Lung (tissue), 12 donors: Measurements from ENCODE around the gene DRGX. TPM values are rescaled to one million over a fixed set of nuclear protein-coding genes. Genes with fewer than 3 reads are reported as not detected.

ENCODE experiments used
- ATAC-seq: fragments of 200-7000 bp; cut with Tn5 transposase; one replicate; pipeline ENCODE4 v1.9.1; 2020; ENCODE audit warnings: moderate number of reproducible peaks; ENCODE audit not compliant: insufficient read depth, low FRiP score
- DNase-seq, 3 donors: peaks; one replicate each; pipeline ENCODE4 v3.0.0-alpha.2; 2013 to 2017
- H3K27ac ChIP-seq, 2 donors: one replicate each; pipeline ENCODE4 v1.5.1; 2013; ENCODE audit warnings: mild to moderate bottlenecking in 2 of 2, moderate library complexity in 2 of 2, control low read depth in 1 of 2, inconsistent platforms in 1 of 2, low read depth in 1 of 2, low read length in 1 of 2
- H3K27me3 ChIP-seq, 3 donors: one replicate each; pipeline ENCODE4 v1.5.1; 2013; ENCODE audit warnings: low read length in 2 of 3; ENCODE audit not compliant: control insufficient read depth in 3 of 3, insufficient read depth in 3 of 3
- H3K36me3 ChIP-seq, 4 donors: one replicate each; pipeline ENCODE4 v1.5.1; 2013; ENCODE audit warnings: low read length in 4 of 4, mild to moderate bottlenecking in 1 of 4, moderate library complexity in 1 of 4; ENCODE audit not compliant: control insufficient read depth in 4 of 4, insufficient read depth in 4 of 4
- H3K4me1 ChIP-seq, 5 donors: one replicate each; pipeline ENCODE4 v1.5.1; 2013; ENCODE audit warnings: low read length in 5 of 5, mild to moderate bottlenecking in 2 of 5, moderate library complexity in 1 of 5; ENCODE audit not compliant: control insufficient read depth in 5 of 5, insufficient read depth in 5 of 5
- H3K4me3 ChIP-seq: one replicate; pipeline ENCODE4 v1.5.1; 2013; ENCODE audit warnings: mild to moderate bottlenecking, control low read depth, moderate library complexity
- H3K9ac ChIP-seq, 2 donors: one replicate each; pipeline ENCODE4 v1.5.1; 2013; ENCODE audit warnings: low read length in 2 of 2, control low read depth in 1 of 2; ENCODE audit not compliant: insufficient read depth in 1 of 2
- H3K9me3 ChIP-seq, 4 donors: one replicate each; pipeline ENCODE4 v1.5.1; 2013; ENCODE audit warnings: low read length in 3 of 4, mild to moderate bottlenecking in 1 of 4, moderate library complexity in 1 of 4; ENCODE audit not compliant: control insufficient read depth in 4 of 4, insufficient read depth in 3 of 4
- CTCF ChIP-seq: IDR thresholded peaks from 2 replicates; pipeline ENCODE4 v1.5.1; 2012; ENCODE audit warnings: mild to moderate bottlenecking; ENCODE audit errors: control extremely low read depth, extremely low read depth
- WGBS, 2 donors: extraction: QIAGEN DNeasy Blood & Tissue Kit; methylation state at CpG; one replicate each; pipeline ENCODE4 v1.1.7; 2013; 5-methylcytosine and 5-hydroxymethylcytosine counted together
- polyA plus RNA-seq, 2 donors: library from polyadenylated mRNA; stranded (reverse); fragments of 200-250 nt; gene quantifications; one replicate each; pipeline ENCODE4 v1.2.1, GENCODE V29; 2013
- total RNA-seq, 2 donors: library from RNA; depleted of rRNA in 1 of 2; stranded (reverse); fragments of >200 nt in 1 of 2; gene quantifications; one replicate each; pipeline ENCODE4 v1.2.1, GENCODE V29; 2014 to 2021
- donor health status: control.
- donor health status: control.
- donor health status: Bipolar disorder and iron deficiency.
- donor health status: healthy.
- donor health status: DM: yes; HTN: yes; CAD: no.

The DRGX gene
- total and polyA plus RNA-seq, 4 donors, result 0.10 TPM; not detected in 3

GRCh38 chr10:49394933-49395740 lies 752 bp downstream of the DRGX start:
- 4 to 5% methylated on average over 47 to 62 of the region's 62 CpGs for WGBS, 2 donors
- no peak overlapping the region for H3K9ac ChIP-seq
- ATAC-seq, result no peak
- no peak for TF ChIP-seq CTCF
- no peak overlapping the region for H3K27ac ChIP-seq
- H3K36me3 ChIP-seq, result no peaks in the 10 kb centered on the region
- H3K9me3 ChIP-seq, result peaks cover 0 to 2% (median 0%) of the 10 kb centered on the region in 4 donors
- peaks cover 14 to 92% (median 77%) of the 10 kb centered on the region in 3 donors for H3K27me3 ChIP-seq
- DNase-seq, result no peak
- no peak overlapping the region for H3K4me3 ChIP-seq
- H3K4me1 ChIP-seq, result peaks cover 0 to 17% (median 4%) of the 10 kb centered on the region in 5 donors

DNA sequence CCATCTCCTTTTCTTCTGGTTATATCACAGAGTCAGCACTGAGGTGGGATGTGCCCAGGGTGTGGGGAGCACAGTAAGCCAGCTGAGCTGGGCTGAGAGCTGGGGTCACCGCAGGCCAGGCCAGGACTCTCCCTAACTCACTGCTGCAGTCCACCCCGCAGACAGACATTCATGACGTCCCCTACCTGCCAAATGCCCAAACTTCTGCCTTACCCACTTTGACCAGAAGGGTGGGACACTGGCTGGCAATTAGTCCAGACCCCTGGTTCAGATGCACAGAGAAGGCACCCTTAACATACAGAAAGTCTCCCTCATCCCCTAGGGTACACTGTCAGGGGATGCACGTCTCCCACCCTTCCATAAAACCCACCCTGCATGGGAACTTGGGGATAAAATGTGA lies 2.1 kb downstream of the DRGX start:
- WGBS, 2 donors, result 42 to 43% methylated on average over 4 of the region's 4 CpGs
- H3K9ac ChIP-seq, result no peak overlapping the region
- H3K9me3 ChIP-seq, result peaks cover 0 to 2% (median 0%) of the 10 kb centered on the region in 4 donors
- DNase-seq, result no peak
- H3K4me3 ChIP-seq, result no peak overlapping the region
- TF ChIP-seq CTCF, result no peak
- no peak for ATAC-seq
- no peak overlapping the region for H3K27ac ChIP-seq
- peaks cover 14 to 83% (median 65%) of the 10 kb centered on the region in 3 donors for H3K27me3 ChIP-seq
- no peaks in the 10 kb centered on the region for H3K36me3 ChIP-seq
- peaks cover 0 to 17% (median 4%) of the 10 kb centered on the region in 5 donors for H3K4me1 ChIP-seq

DNA sequence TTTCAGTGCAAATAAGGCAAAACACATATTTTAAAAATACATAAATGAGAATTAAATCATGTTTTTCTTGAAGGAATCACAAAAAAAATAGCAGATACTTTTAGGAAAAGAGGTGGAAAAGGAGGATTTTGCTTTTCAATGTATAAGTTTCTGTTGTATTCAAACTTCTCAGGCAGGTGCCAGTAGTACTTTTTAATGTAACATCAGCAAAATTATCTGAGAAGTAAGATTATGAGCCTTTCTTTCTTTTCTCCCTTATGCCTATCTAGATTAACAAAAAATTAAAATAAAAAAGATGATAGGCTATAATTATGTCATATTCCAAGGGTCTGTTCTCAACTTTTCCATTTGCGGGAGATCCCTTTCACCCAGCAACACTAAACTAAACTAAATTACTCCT lies 2.6 kb downstream of the DRGX start:
- WGBS, 2 donors, result 92% methylated on average over 1 of the region's 1 CpG

More for the DNA sequence above, 2.6 kb downstream of the DRGX start:
- Histone ChIP-seq H3K27ac (no peak overlapping the region), H3K27me3 (peaks cover 14 to 83% (median 63%) of the 10 kb centered on the region in 3 donors), H3K4me3 (no peak overlapping the region), H3K9ac (no peak overlapping the region), H3K9me3 (peaks cover 0 to 2% (median 0%) of the 10 kb centered on the region in 4 donors), H3K36me3 (no peaks in the 10 kb centered on the region), H3K4me1 (peaks cover 0 to 15% (median under 1%) of the 10 kb centered on the region in 5 donors)
- no peak for DNase-seq
- TF ChIP-seq CTCF, result no peak
- no peak for ATAC-seq
